Measurements from ENCODE around the gene FAM185A.

Gene FAM185A

DNA sequence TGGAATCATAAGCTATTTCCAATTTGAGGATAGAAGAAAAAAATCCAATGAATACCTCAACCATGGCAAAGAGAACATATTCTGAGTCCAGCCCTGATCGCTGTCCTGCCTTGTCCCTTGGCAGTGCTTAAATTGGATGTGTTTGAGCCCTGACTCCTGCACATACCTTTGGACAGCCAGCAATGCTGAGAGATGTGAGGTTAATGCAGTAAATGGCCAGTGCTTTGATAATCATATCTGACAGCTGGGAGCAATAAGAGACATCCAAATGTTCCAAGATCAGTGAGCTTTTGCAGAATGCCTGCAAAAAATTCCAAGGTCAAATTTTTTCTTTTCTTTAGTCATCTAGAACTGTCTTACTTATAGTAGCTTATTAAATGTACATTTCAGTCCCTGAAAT, 83.9 kb downstream of the FAM185A start:
- DNase-seq (ENCODE audit: low read depth) = no peak
- TF ChIP-seq, protein P1, sequence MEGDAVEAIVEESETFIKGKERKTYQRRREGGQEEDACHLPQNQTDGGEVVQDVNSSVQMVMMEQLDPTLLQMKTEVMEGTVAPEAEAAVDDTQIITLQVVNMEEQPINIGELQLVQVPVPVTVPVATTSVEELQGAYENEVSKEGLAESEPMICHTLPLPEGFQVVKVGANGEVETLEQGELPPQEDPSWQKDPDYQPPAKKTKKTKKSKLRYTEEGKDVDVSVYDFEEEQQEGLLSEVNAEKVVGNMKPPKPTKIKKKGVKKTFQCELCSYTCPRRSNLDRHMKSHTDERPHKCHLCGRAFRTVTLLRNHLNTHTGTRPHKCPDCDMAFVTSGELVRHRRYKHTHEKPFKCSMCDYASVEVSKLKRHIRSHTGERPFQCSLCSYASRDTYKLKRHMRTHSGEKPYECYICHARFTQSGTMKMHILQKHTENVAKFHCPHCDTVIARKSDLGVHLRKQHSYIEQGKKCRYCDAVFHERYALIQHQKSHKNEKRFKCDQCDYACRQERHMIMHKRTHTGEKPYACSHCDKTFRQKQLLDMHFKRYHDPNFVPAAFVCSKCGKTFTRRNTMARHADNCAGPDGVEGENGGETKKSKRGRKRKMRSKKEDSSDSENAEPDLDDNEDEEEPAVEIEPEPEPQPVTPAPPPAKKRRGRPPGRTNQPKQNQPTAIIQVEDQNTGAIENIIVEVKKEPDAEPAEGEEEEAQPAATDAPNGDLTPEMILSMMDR (IDR thresholded peaks at IDR 0.05; ENCODE audit: control insufficient read depth, insufficient read depth, low read depth, low read length, missing control alignments) = no peak

DNA sequence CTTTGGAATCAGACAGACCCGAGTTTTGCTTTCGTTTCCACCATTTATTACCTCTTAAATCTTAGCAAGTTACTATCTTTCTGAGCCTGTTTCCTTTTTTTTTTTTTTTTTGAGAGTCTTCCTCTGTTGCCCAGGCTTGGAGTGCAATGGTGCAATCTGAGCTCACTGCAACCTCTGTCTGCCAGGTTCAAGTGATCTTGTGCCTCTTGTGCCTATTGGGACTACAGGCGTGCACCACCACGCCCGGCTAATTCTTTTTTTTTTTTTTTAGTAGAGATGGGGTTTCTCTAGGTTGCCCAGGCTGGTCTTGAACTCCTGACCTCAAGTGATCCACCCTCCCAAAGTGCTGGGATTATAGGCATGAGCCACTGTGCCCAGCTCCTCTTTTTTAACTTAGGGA, 84.5 kb downstream of the FAM185A start:
- TF ChIP-seq, protein P1 (IDR thresholded peaks at IDR 0.05; ENCODE audit: control insufficient read depth, insufficient read depth, low read depth, low read length, missing control alignments) = no peak
- DNase-seq (ENCODE audit: low read depth) = no peak

More for the DNA sequence above, 83.9 kb downstream of the FAM185A start:
- H3K4me3 ChIP-seq (ENCODE audit: control insufficient read depth, low read depth, low read length) = no peak overlapping the region

DNA sequence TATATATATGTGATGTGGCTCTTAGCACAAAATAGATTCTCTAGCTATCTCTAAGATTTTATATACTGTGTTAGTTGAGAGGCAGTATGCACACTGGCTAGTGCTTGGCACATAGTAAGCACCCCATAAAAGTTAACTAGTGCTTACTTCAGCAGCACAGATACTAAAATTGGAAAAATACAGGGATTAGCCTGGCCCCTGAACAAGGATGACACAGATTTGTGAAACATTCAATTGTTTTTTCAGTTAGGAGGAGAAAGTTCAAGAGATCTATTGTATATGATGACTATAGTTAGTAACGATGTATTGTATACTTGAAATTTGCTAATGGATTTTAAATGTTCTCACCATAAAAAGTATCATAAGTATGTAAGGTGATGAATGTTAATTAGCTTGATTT, 85.7 kb downstream of the FAM185A start:
- H3K4me3 ChIP-seq (ENCODE audit: control insufficient read depth, low read depth, low read length) = no peak overlapping the region
- no peak for DNase-seq (ENCODE audit: low read depth)
- TF ChIP-seq, protein P1 (IDR thresholded peaks at IDR 0.05; ENCODE audit: control insufficient read depth, insufficient read depth, low read depth, low read length, missing control alignments) = no peak

More for the DNA sequence above, 84.5 kb downstream of the FAM185A start:
- H3K4me3 ChIP-seq (ENCODE audit: control insufficient read depth, low read depth, low read length) = no peak overlapping the region

DNA sequence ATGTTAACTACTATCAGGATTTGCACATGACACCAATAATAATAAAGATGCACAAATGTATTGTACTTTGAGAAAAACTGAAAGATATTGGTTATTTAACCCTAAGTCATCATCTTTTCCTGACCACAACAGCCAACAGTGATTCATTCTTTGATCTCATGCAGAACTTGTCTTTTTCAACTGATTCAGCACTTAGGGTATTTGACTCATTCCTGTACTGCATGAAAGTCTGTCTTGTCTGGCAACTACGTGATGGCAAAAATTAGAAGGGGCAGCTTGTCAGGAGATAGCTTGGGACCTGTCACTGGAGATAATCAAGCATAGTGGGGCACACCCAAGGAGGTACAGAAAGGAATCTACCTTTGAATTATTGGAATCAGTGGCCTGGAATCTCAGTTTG, 86.2 kb downstream of the FAM185A start:
- H3K4me3 ChIP-seq (ENCODE audit: control insufficient read depth, low read depth, low read length) = no peak overlapping the region
- TF ChIP-seq, protein P1 (IDR thresholded peaks at IDR 0.05; ENCODE audit: control insufficient read depth, insufficient read depth, low read depth, low read length, missing control alignments) = no peak
- no peak for DNase-seq (ENCODE audit: low read depth)

DNA sequence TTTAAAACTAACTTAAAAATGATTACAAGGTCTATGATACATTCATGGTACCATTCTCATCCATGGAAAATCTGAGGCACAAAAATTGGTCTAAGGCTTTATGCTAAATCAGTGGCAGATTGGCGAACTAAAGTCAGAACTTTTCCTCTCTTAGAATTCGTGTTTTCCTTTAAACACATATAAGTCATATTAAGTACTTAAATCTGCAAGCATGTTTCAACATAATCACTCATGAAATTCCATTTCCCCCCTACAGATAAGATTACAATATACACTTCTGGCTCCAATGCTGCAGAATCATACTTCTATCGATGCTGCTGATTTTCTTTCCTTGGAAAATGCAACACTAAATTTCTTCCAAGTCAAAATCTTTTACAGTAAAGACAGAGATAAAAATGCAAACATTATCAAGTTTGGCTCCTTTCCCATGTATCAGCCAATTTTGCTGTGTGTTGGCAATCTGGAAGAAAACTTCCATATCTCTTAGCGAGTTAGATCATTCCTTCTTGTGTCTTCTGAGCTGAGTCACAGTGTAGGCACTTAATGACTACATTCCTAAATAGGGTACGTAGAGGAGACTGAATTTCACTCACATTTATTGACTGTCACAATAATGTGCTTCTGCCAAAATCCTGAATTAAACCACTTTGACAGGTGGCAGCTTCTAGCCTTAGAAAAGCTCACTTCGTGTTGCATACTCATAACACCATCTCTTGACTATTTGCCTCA, 87.6 kb downstream of the FAM185A start:
- DNase-seq (ENCODE audit: low read depth) = no peak
- H3K4me3 ChIP-seq (ENCODE audit: control insufficient read depth, low read depth, low read length) = no peak overlapping the region
- TF ChIP-seq, protein P1 (IDR thresholded peaks at IDR 0.05; ENCODE audit: control insufficient read depth, insufficient read depth, low read depth, low read length, missing control alignments) = no peak

DNA sequence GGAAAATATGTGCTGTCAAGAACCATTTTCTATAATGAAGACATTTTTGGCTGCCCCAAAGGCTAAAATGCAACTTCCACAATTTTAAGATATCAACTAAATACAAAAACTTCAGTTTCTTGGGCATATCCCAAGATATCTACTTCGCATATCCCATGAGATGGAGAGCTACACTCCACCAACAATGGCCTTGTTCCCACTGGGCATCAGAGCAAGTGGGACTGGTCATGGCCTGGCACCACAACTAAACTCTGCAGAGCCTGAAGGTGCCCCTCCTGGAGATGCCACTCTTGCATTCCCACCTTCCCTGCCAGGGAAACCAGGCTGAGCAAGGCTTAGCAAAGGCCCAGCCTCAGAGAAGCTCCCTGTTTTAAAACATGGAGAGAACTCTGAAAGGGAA, 88.2 kb downstream of the FAM185A start:
- no peak overlapping the region for H3K4me3 ChIP-seq (ENCODE audit: control insufficient read depth, low read depth, low read length)
- no peak for DNase-seq (ENCODE audit: low read depth)
- TF ChIP-seq, protein P1 (IDR thresholded peaks at IDR 0.05; ENCODE audit: control insufficient read depth, insufficient read depth, low read depth, low read length, missing control alignments) = no peak
